K562 (cell line): ENCODE results near the gene CTBP2. TPM values are rescaled to one million over a fixed set of nuclear protein-coding genes. Genes with fewer than 3 reads are reported as not detected.

Experiments used
- ELF1 ChIP-seq: fragments of 200-800 bp; sonication (Bioruptor generic); IDR thresholded peaks from 2 replicates; pipeline ENCODE4 v1.6.1; 2016; ENCODE audit warnings: missing genetic modification characterization, missing compliant biosample characterization
- NFE2L1 ChIP-seq: fragments of 450-650 bp; IDR thresholded peaks from 2 replicates; pipeline ENCODE4 v1.6.1; 2016; ENCODE audit warnings: missing genetic modification characterization, low read depth, mild to moderate bottlenecking, missing compliant biosample characterization, moderate library complexity, borderline replicate concordance
- NUFIP1 ChIP-seq: fragments of 450-650 bp; IDR thresholded peaks from 2 replicates; pipeline ENCODE4 v1.6.1; 2018; ENCODE audit not compliant: partially characterized antibody
- SRSF3 ChIP-seq: fragments of 200-400 bp; formaldehyde crosslinking; IDR thresholded peaks from 2 replicates; pipeline ENCODE4 v1.6.1; 2016; ENCODE audit warnings: mild to moderate bottlenecking, low read length, moderate library complexity; ENCODE audit not compliant: insufficient read depth
- ZNF318 ChIP-seq, 2 experiments: fragments of 450-650 bp; IDR thresholded peaks; 2 replicates each; pipeline ENCODE4 v1.6.1; 2016; ENCODE audit warnings: mild to moderate bottlenecking in 2 of 2, borderline replicate concordance in 1 of 2, low read depth in 1 of 2, moderate library complexity in 1 of 2
- polyA plus RNA-seq, 8 experiments: library from polyadenylated mRNA; depleted of rRNA in 4 of 8; stranded (reverse) in 5 of 8; unstranded in 3 of 8; fragments of >200 nt; fragmentation: Nextera tagmentation in 2 of 8; fragmentation: Illumina TruSeq in 1 of 8; extraction: Ambion mirVana in 2 of 8; extraction: Trizol in 1 of 8; gene quantifications; 2 replicates each; pipeline versions ENCODE4 v1.2.1 to v1.2.3, GENCODE V29; 2011 to 2014; ENCODE audit warnings: inconsistent platforms in 1 of 8, missing spikeins in 1 of 8
- total RNA-seq, 7 experiments: library from RNA; depleted of rRNA in 6 of 7; stranded (reverse); fragments of >200 nt in 6 of 7; fragmentation: Illumina TruSeq in 2 of 7; extraction: Trizol in 2 of 7; gene quantifications; 2 replicates each; pipeline versions ENCODE4 v1.2.1 to v1.2.3, GENCODE V29; 2011 to 2021; ENCODE audit warnings: low replicate concordance in 1 of 7

The CTBP2 gene
- total and polyA plus RNA-seq, 9 of the 15 experiments (the other 6 are each of a cell fraction or from before 2014, with no cell fraction given): 1.3 to 8.8 (median 5.1) TPM

- TF ChIP-seq ZNF318 (IDR thresholded peaks at IDR 0.05; ENCODE audit: borderline replicate concordance in 1 of 2, low read depth in 1 of 2): no peak
- no peak for TF ChIP-seq NFE2L1 (tag)
- TF ChIP-seq NUFIP1: no peak
- TF ChIP-seq SRSF3: no peak
- no peak for TF ChIP-seq ELF1 (tag)
Observed at GRCh38 chr10:125144693-125145623, 15.4 kb downstream of the CTBP2 start (continued).
